HG03064 (cell line): Measurements from ENCODE around the gene MEIS2.

Experiments used
- ATAC-seq: cut with Tn5 transposase; IDR thresholded peaks from one replicate; pipeline ENCODE4 v1.9.1; 2021; ENCODE audit warnings: low read depth; ENCODE audit not compliant: unreplicated experiment

The MEIS2 gene

GRCh38 chr15:37098468-37099318, 1.7 kb downstream of the MEIS2 start:
- ATAC-seq: no peak

DNA sequence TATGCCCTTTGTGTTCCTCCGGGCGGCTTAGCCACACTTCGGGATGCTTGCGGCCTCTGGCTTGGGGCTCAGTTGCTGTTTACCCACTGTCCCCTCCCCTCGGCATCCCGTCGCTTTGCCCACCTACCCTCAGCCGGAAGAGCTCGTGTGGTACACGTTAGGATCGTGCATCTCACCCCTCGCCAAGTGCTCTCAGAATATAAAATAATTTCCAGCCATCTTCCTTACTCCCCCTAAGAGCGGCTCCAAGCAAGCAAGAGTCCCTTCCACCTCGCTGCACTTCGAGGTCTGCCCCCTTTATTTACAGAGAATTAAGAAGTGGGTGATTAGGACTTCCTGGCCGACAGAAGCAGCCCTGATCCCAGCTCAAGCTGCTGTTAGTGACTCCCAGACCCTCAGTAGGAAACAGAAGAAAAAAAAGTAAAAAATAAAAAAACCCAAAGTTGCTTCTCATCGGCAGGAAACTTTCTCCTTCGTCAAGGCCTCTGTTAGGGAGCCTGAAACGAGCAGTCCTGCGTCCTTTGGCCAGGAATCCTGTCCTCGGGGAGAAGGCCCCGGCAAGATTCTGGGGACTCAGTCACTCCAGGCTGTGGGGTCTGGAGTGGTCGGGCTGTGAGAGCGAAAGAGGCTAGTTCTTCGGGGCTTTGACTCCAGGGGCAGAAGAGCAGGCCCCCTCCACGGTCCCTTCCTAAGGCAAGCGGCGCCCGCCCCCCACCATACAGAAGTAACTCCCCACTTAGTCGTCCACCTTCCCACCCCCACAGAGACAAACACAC, 3.0 kb downstream of the MEIS2 start:
- no peak for ATAC-seq

GRCh38 chr15:37096558-37097143, 3.7 kb downstream of the MEIS2 start:
- ATAC-seq: no peak

DNA sequence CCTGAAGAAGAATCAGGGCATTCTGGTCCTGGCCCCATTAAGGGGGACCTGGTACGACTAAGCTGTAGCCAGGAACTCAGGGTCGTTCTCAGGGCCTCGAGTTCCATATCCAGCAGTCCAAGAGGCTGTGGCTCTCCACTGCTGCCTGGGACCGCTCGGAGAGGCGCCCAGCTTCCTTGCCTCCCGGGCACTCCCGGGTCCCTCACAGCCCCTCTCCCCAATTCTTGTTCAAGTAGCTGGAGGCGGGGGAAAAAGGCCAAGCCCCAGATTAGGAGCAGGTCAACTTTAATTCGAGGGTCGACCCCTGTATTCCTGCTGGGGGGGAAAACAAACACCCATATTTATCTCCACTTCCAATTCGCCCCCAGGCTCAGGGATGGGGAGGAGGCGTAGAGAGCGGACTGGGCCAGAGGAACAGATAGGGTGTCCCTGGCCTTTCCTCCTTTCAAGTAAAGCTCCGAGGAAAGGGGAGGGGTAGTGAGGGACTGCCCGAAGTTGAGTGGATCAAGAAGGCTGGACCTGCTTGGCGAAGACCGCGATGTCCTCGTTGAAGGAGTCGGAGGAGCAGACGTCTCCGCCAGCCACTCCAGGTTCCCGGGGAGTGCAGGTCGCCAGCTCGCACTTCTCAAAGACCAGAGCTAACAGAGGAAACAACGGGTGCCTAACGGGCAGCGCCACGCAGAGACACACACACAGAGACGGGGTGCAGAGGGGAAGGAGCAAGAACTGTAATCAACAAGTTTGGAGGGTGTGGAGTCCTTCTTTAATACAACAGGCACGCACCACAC, 4.4 kb downstream of the MEIS2 start:
- ATAC-seq: no peak

GRCh38 chr15:37094915-37095711, 5.2 kb downstream of the MEIS2 start:
- ATAC-seq: no peak

DNA sequence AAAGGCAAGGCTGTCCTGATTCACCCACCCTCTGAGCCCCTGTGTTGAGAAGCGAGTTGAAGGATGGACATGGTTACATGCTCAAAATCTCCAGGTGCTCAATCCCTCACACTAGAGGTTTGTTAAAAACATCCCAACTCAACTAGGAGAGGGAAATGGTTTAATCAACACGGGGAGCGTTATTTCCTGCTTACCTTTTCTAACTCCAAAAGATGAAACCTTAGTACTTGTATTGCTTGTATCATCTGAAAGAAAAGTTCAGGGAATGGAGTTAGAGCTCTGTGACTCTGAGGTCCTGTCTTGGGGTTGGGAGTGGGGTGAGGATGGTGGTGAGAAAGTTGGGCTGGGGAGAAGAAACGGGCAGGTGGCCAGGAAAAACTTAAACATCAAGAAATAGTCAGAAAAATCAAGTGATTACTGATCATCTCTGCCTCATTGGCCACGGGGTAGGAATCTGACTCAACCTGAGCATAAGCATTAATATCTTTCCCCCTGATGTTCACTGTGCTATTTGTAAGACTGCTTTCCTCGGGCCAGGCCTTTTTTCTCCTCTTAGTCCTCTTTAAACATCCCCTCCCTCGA, 5.9 kb downstream of the MEIS2 start:
- ATAC-seq: no peak

GRCh38 chr15:37093480-37094332, 6.6 kb downstream of the MEIS2 start:
- ATAC-seq: no peak

- ATAC-seq: no peak
These were observed 9.7 kb downstream of the MEIS2 start for GRCh38 chr15:37090543-37091175.

DNA sequence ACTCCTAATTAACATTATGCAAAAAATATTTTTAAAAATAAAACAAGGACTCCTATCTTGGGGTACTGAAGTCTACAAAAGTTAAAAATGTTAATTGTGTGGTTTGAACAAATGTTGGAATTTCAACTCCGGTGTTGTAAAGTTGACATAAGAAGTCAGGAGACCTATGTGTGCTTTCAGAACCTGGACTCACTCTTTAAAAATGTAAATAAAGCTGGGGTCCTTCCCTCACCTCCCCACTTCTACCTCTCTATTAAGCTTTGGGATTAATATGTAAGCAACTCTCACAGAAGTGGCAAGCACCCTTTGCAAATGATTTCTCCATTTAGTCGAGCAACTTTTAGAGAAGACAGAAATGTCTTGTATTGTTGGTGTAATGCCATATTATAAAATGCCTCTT, 11.9 kb downstream of the MEIS2 start:
- ATAC-seq: no peak

- no peak for ATAC-seq
These were observed 13.2 kb downstream of the MEIS2 start for GRCh38 chr15:37087131-37087588.

DNA sequence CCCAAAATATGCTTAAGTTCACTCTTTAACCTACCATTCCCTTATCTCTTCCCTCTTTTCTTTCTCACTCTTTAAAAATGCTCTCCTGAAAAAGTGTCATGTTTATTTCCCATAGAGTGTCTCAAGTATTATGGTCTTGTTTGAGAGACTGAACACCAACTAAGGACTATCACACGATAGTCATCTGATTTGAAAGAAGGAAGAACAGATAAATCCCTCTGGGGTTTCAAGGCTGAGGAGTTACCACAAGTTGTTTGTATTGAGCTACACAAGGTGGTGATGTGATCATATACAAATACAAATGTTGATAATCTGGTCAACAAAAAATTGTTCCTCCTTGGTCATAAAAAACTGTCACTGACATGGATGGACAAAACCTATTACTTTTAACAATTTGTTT, 13.8 kb downstream of the MEIS2 start:
- ATAC-seq: no peak

GRCh38 chr15:37086120-37086519, 14.2 kb downstream of the MEIS2 start:
- no peak for ATAC-seq

GRCh38 chr15:37084602-37085001, 15.7 kb downstream of the MEIS2 start:
- ATAC-seq: no peak

DNA sequence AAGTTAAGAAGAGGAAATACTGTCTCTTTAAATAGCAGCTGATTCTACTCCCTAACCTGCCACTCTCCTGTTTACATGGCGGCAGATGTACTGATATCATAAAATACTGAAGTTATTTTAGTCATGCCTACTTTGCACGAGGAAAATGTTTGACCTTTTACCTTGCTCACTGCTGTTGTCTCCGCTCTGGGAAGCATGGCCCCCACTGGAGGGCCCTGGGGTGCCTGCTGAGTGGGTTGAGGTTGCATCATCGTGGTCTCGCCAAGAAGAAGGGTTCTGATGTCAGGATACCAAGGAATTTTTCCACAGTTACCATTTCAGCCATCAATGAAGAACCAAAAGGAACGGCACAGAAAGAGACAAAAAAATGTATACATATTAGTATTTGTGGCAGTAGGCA, 16.7 kb downstream of the MEIS2 start:
- no peak for ATAC-seq

- no peak for ATAC-seq
These were observed 18.4 kb downstream of the MEIS2 start for GRCh38 chr15:37081983-37082382.

GRCh38 chr15:37080261-37080921, 20.0 kb downstream of the MEIS2 start:
- no peak for ATAC-seq

- ATAC-seq: no peak
These were observed 20.6 kb downstream of the MEIS2 start for GRCh38 chr15:37079726-37080125.

GRCh38 chr15:37078566-37078965, 21.8 kb downstream of the MEIS2 start:
- no peak for ATAC-seq
